ENCODE data around the gene ZGPAT.

ZGPAT gene

DNA sequence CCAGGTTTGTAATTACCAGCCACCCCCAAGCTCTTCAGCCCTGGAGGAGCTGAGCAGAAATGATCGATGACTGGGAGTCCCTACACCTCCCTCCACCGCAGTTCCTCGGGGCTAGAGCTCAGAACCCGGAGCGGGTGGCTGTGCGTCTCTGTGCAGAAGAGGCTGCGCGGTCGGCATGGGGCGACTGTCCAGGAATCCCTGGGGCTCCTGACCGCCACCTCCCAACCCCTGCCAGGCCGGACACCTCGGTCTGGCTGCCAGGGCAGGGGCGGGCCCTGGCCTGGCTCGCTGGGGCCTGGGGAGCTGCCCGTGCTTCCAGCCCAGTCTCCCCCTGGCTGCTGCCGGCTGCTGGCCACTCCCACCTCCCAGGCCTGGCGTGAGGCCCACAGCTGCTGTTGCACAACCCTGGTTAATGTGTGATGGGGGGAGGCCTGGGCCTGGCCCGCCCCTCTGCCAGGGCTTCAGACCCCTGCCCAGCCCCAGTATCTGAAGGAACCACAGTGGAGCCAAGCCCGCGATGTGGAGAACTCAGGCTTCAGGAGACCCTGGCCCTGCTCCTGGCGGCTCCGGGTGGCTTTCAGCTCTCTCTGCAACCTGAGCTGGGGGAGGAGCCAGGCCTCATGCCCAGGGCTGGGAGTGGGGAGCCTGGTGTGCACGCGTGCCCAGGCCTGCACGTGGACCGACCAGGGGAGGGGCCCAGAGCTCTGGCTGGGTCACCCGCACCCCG lies 33.0 kb downstream of the ZGPAT start:
- POLR2A ChIA-PET: no interaction called here
- CTCF ChIA-PET: interaction anchor here (1.2 to 1.4 kb wide), 2 partner anchors 45 to 124 kb away, joined by 3 to 5 read pairs; partner anchors contain the start of gene TPD52L2
- TF ChIP-seq, protein P1, sequence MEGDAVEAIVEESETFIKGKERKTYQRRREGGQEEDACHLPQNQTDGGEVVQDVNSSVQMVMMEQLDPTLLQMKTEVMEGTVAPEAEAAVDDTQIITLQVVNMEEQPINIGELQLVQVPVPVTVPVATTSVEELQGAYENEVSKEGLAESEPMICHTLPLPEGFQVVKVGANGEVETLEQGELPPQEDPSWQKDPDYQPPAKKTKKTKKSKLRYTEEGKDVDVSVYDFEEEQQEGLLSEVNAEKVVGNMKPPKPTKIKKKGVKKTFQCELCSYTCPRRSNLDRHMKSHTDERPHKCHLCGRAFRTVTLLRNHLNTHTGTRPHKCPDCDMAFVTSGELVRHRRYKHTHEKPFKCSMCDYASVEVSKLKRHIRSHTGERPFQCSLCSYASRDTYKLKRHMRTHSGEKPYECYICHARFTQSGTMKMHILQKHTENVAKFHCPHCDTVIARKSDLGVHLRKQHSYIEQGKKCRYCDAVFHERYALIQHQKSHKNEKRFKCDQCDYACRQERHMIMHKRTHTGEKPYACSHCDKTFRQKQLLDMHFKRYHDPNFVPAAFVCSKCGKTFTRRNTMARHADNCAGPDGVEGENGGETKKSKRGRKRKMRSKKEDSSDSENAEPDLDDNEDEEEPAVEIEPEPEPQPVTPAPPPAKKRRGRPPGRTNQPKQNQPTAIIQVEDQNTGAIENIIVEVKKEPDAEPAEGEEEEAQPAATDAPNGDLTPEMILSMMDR (IDR thresholded peaks at IDR 0.05; ENCODE audit: control extremely low read depth, extremely low read depth, low read depth, missing control alignments): no peak
- DNase-seq (ENCODE audit: extremely low spot score): peak; percentile 65

DNA sequence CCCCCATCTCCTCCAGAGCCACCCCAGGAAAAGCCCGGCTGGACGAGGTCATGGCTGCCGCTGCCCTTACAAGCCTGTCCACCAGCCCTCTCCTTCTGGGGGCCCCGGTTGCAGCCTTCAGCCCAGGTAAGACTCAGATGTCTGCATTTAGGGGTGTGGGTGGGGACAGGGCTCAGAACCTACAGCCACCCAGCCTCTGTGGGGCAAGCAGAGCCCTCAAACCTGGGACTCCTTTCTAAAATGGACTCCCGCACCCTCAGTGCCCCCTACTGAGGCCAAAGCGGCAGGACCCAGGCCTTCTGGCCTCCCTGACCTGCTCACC lies 33.5 kb downstream of the ZGPAT start:
- ChIA-PET POLR2A (no interaction called here), CTCF (interaction anchor here (1.2 to 1.4 kb wide), 2 partner anchors 45 to 123 kb away, joined by 3 to 5 read pairs; partner anchors contain the start of gene TPD52L2)
- DNase-seq (ENCODE audit: extremely low spot score): no peak
- TF ChIP-seq, protein P1 (IDR thresholded peaks at IDR 0.05; ENCODE audit: control extremely low read depth, extremely low read depth, low read depth, missing control alignments): no peak

DNA sequence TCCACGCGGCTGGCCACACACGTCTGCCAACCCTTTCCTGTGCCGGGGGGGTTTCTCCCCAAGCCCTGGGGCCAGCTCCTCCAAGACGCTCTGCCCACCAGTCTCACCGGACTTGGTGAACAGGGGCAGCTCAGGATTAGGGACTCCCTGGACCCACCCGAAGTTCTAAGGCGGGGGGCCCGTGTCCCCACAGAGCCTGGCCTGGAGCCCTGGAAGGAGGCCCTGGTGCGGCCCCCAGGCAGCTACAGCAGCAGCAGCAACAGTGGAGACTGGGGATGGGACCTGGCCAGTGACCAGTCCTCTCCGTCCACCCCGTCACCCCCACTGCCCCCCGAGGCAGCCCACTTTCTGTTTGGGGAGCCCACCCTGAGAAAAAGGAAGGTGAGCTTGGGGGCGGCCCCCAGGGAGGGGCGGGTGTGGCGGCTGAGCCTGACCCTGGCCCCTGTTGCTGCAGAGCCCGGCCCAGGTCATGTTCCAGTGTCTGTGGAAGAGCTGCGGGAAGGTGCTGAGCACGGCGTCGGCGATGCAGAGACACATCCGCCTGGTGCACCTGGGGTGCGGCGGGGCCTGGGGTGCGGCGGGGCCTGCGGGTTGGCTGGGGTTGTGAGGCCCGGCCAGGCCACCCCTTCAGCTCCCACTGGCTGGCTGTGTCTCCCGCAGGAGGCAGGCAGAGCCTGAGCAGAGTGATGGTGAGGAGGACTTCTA lies 34.0 kb downstream of the ZGPAT start:
- ChIA-PET CTCF (interaction anchor here (1.2 to 1.5 kb wide), 3 partner anchors 44 to 123 kb away, joined by 3 to 5 read pairs (median 3); partner anchors contain the start of gene TPD52L2), POLR2A (no interaction called here)
- DNase-seq (ENCODE audit: extremely low spot score): peak; percentile 13
- TF ChIP-seq, protein P1 (IDR thresholded peaks at IDR 0.05; ENCODE audit: control extremely low read depth, extremely low read depth, low read depth, missing control alignments): no peak

DNA sequence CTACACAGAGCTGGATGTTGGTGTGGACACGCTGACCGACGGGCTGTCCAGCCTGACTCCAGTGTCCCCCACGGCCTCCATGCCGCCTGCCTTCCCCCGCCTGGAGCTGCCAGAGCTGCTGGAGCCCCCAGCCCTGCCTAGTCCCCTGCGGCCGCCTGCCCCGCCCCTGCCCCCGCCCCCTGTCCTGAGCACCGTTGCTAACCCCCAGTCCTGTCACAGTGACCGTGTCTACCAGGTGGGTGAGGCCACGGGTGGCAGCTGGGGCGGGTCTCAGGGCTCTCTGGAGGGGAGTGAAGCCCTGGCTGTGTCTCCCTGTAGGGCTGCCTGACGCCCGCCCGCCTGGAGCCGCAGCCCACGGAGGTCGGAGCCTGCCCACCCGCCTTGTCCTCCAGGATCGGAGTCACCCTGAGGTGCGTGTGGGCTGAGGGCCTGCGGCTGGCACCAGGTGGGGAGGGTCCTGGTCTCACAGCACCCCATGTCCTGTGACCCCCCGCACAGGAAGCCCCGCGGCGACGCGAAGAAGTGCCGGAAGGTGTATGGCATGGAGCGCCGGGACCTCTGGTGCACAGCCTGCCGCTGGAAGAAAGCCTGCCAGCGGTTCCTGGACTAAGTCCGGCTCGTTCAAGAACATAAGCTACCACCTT lies 34.7 kb downstream of the ZGPAT start:
- POLR2A ChIA-PET: no interaction called here
- CTCF ChIA-PET: interaction anchor here (1.5 kb wide), 1 partner anchor 44 kb away, joined by 3 read pairs; no protein-coding TSS in a partner anchor
- no peak for DNase-seq (ENCODE audit: extremely low spot score)
- TF ChIP-seq, protein P1 (IDR thresholded peaks at IDR 0.05; ENCODE audit: control extremely low read depth, extremely low read depth, low read depth, missing control alignments): no peak

DNA sequence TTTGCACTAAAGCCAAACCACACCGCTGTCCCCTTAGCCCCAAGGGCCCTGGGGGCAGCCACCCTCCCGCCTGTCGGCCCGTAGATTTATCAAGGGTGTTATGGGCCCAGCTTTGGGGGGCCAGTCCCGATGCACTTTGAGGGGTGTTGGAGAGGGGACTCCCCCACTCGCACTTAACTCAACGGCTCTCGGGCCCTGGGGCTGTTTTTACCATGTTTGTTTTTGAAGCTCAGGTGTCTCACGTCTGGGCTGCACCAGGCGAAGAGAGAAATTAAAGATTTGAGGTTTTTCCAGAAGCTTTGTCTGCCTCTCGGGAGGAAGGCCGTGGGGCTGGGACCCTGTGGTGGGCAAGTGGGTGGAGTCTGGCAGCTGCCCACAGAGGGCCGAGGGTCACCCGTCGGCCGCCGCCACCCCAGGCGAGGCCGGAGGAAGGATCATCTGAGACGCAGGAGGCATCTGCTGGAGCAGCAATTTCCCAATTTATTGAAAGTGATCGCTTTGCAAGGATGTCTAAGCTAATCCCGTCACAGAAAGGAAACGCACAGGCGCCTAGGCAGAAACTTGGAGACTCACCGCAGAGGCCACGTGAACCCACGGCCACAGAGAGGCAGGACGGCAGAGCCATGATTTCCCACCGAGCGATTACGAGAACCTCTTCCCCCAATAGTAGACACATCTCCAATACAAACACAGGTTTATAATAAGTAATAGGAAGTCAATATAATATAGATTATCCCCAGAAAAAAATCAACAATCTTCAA lies 35.6 kb downstream of the ZGPAT start:
- ChIA-PET POLR2A (no interaction called here), CTCF (interaction anchor here (1.0 to 1.5 kb wide), 4 partner anchors 36 to 206 kb away, joined by 3 to 6 read pairs (median 3); no protein-coding TSS in a partner anchor)
- peak; percentile 8 for DNase-seq (ENCODE audit: extremely low spot score)
- TF ChIP-seq, protein P1 (IDR thresholded peaks at IDR 0.05; ENCODE audit: control extremely low read depth, extremely low read depth, low read depth, missing control alignments): no peak

DNA sequence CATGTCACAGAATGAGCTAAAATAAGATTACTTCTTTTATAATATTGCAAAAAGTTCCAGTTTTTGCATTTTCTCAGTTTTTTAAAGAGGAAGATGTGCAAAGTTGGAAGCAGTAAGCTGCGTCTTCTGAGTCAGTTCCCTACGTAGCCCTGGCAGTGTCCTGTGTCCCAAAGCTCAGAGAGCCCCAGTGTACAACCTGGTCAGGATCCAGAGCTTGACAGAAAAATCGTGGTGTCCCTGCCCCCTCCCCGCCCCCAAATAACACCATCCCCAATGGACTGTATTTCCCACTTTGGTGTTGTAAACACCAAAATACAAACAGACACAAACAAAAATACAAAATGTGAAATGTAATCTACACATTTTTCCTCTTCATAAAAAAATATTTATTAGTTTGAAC lies 36.3 kb downstream of the ZGPAT start:
- no peak for DNase-seq (ENCODE audit: extremely low spot score)
- TF ChIP-seq, protein P1 (IDR thresholded peaks at IDR 0.05; ENCODE audit: control extremely low read depth, extremely low read depth, low read depth, missing control alignments): no peak
- POLR2A ChIA-PET: no interaction called here
- CTCF ChIA-PET: interaction anchor here (1.0 to 1.4 kb wide), 3 partner anchors 37 to 206 kb away, joined by 3 to 6 read pairs (median 3); no protein-coding TSS in a partner anchor
